ENCODE measurements around the gene SDF4.

SDF4 gene

GRCh38 chr1:1267488-1268283 lies 35.9 kb upstream of the SDF4 start:
- TF ChIP-seq CTCF (IDR thresholded peaks at IDR 0.05) (no peak), ZFX (IDR thresholded peaks at IDR 0.05; ENCODE audit: borderline replicate concordance) (no peak)

GRCh38 chr1:1264868-1265272 lies 33.1 kb upstream of the SDF4 start:
- no peak for TF ChIP-seq ZFX (IDR thresholded peaks at IDR 0.05; ENCODE audit: borderline replicate concordance)
- peak; percentile 26 for TF ChIP-seq CTCF (IDR thresholded peaks at IDR 0.05)
- no peak overlapping the region for H3K27ac ChIP-seq

More at GRCh38 chr1:1267488-1268283, 35.9 kb upstream of the SDF4 start:
- no peak overlapping the region for H3K27ac ChIP-seq

- TF ChIP-seq ZFX (IDR thresholded peaks at IDR 0.05; ENCODE audit: borderline replicate concordance) (no peak), CTCF (IDR thresholded peaks at IDR 0.05) (no peak)
- no peak overlapping the region for H3K27ac ChIP-seq
Observed at GRCh38 chr1:1264026-1264425, 32.2 kb upstream of the SDF4 start.

GRCh38 chr1:1262758-1263157 lies 31.0 kb upstream of the SDF4 start:
- no peak overlapping the region for H3K27ac ChIP-seq
- no peak for TF ChIP-seq CTCF (IDR thresholded peaks at IDR 0.05)

GRCh38 chr1:1262071-1262470 lies 30.3 kb upstream of the SDF4 start:
- no peak for TF ChIP-seq CTCF (IDR thresholded peaks at IDR 0.05)
- no peak for TF ChIP-seq ZFX (IDR thresholded peaks at IDR 0.05; ENCODE audit: borderline replicate concordance)
- no peak overlapping the region for H3K27ac ChIP-seq

GRCh38 chr1:1260843-1261560 lies 29.2 kb upstream of the SDF4 start:
- TF ChIP-seq ZFX (IDR thresholded peaks at IDR 0.05; ENCODE audit: borderline replicate concordance) (no peak), CTCF (IDR thresholded peaks at IDR 0.05) (no peak)
- H3K27ac ChIP-seq: no peak overlapping the region

All from 22Rv1 (cell line).